ENCODE data around the gene OSBPL7.

The OSBPL7 gene

GRCh38 chr17:47846716-47847340 lies 25.2 kb upstream of the OSBPL7 start:
- no peak for DNase-seq

DNA sequence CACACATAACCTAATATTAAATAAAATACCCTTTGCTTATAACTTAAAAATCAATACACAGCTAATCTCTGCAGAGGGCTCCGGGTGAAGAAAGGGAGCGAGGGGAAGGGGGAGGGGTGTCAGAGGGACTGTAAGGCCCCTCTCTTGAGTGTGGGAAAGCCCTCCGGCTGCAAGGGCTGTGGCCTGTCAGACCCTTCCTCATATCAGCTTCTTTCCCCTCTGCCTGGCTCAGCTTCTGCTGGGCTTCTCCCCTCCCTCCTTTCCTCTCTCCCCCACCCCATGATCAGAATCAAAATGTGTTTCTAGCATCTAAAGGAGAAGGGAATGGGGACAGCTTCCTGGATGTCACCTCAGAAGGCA lies 24.1 kb upstream of the OSBPL7 start:
- no peak for DNase-seq

DNA sequence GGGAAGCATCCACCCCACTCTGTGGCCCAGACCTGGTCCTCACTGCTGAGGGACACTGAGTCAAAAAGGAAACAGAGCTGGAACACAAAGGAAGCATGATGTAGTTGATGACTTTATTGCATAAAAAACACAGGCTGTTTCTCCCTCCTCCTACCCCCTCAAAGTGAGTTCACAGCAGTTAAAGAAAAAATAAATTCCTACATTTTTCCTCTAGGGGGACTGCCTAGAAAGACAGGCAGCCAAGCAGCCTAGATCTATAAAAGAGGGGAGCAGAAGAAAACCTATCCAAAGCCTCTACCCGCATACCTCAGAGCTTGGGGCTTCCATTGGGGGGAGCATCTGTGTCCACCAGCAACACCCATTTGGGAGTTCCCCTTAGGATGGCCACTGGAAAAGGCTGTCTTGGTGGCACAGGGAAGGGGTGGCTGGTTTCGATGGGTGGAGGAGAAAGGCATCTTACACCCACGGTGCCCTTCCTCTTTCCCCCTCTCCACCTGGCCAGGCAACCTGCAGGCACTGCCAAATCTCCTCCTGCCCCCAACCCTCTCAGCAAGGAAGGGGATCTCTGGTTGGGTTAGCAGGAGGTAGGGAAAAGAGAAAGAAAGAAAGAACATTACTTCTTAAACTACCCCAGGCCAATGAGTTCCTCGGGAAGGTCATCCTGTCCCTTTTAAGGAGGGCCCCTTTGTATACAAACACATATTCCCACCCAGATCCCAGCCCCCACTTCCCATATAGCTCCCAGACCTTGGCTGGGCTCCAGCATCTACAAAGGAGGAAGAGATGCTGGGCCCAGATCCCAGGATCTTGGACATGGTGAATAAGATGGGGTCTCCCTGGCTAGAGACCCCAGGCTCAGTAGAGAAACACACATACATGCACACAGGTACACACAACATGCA lies 23.5 kb upstream of the OSBPL7 start:
- DNase-seq = no peak

GRCh38 chr17:47844227-47844626 lies 22.6 kb upstream of the OSBPL7 start:
- no peak for DNase-seq

- no peak for DNase-seq
Observed at GRCh38 chr17:47843391-47843730, 21.8 kb upstream of the OSBPL7 start.

DNA sequence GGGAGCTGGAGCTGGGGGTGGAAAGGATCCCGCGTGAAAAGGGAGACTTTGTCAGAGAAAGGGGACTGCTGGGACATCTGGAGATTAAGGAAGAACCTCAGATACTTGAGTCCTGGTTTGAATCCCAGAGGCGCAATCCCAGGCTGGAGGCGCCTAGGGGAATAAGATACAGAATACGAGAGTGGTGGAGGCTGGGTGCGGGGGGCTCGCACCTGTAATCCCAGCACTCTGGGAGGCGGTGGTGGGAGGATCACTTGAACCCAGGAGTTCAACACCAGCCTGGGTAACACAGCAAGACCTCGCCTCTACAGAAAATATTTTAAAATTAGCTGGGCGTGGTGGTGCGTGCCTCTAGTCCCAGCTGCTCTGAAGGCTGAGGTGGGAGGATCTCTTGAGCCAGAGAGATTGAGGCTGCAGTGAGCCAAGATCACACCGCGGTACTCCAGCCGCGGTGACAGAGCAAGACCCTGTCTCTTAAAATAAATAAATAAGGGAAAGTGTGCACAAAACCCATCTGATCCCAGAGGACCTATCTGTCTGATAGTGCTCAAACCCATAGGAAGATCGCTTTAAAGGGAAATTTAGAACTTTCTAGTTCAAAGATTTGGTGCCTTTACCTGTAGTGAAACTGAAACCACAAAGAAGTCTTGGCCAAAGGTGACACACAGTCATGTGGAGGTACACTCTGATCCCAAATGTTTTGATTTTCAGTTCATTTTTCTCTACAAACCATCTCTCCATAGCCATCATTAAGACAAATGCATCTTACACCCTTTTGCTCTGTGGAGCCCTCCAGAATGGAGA lies 20.1 kb upstream of the OSBPL7 start:
- DNase-seq = no peak

DNA sequence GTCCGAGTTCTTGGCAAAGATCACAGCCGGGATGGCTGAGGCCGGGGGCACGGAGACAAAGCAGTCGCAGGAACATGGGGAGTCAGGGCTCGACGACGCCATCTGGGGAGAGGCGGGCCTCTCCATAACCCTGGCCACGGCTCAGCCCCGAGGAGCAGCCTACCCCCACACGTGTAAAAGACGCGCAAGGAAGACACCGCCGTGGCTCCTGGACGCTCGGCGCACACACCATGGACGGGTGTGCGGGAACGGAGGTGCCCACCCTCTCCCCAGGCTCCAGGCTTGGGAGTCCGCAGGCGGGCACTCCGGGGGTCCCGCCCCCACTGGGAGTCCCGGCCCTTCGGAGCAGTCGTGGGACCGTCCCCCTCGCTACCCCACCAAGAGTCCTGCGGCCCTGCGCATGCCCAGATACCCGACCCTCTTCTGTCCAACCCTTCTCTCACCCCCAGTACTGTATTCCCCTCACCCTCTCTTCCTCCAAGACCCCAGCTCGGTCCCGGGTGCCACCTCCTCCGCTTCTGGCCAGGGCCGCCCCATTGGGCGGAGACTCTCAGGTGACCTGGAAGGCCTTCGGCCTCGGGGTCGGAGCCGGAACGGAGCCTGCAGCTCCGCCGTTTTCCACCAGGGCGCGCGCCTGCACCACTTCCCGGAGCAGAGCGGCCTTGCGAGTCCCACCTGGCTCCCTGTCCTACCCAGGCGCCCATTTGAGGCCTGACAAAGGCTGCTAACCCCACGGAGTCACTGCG lies 19.3 kb upstream of the OSBPL7 start, which contains the start of gene SCRN2:
SCRN2 (minus strand) TSS at position 532 of the 746 bp plus-strand sequence; CDS start at position 102, 430 bp downstream.
- peak; percentile 87 for DNase-seq

DNA sequence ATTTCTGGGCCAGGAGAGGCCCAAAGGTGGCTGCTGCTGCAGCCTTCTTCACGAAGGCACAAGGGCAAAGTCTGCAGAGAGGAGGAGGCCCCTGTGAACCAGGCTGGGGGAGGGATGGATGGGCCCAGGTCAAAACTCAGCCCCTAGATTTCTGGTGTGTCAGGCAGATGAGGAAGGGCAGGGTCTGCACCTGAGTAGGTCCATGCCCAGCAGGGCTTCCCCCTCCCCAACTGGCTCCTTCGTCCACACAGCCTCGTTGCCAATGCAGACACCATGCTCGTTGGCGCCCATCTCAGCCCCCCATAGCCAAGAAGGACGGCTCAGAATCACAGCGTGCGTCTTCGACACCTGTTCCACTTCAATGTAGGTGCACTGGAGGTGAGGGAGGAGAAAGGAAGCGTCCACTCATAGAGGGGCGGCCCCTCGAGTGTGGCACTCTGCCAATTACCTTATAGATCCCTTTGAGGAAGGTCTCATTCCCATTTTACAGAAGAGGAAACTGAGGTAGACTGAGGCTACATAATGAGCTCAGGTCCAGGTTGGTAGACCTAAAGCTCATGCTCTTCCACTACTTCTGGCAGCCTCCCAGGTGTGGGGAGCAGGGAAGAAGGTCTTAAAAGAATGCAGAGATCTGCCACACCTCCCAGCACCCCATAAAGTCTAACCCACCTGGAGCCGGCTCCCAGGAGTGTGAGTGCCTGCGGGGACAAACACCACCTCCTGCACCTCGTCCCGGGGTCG lies 18.6 kb upstream of the OSBPL7 start:
- DNase-seq = no peak

GRCh38 chr17:47839071-47839470 lies 17.5 kb upstream of the OSBPL7 start:
- no peak for DNase-seq

DNA sequence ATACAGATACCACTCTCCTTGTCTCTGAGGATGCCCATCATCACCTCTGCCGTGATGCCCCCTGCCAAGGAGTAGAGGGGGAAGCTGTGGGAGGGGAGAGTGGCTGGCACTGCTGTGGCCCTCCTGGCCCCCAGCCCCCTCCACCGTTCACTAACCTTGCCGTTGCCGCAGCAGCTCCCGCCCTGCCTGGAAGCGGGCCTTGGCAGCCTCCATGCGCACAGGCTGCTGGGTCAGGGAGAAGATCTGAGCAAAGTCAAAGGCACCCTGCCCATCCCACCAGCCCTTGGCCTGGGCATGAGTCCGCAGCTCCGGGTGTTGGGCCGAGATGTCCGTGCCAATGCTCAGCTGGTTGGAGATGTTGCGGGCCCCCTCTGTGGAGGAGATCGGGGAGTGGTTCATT lies 17.0 kb upstream of the OSBPL7 start:
- DNase-seq = no peak

GRCh38 chr17:47837401-47838039 lies 15.9 kb upstream of the OSBPL7 start:
- no peak for DNase-seq

DNA sequence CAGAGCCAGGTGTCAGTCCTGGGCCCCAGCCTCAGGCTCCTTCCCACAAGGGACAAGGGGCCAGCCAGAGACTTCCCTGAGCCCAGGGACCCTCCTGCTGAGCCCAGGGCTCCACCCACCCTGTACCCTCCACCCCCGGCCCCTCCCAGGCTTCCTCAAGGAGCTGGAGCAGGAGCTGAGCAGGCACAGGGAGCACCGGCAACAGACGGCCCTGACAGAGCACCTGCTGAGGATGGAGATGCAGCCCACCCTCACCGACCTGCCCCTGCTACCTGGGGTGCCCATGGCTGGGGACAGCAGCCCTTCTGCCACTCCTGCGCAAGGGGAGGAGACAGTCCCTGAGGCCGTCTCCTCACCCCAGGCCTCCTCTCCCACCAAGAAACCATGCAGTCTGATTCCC lies 15.0 kb upstream of the OSBPL7 start:
- DNase-seq = no peak

DNA sequence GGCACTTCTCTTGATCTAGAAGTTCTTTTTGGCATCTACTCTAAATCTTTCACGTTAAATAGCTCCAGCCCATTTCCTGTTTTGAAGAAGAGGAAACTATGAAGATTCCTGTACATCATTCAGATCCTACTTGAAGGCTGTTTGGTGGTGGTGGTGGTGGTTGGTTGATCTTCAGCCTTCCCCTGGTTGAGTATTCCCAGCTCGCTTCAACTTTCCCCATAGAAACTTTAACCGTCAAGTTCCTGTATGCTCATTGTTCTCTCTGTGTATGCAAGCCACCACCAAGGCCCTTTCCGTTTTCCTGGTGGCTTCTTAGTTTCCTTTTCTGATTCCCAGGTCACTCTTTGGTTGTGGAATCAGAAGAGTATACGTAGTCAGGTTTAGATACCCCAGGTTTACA lies 13.2 kb upstream of the OSBPL7 start:
- DNase-seq = no peak

- DNase-seq = no peak
Observed at GRCh38 chr17:47831934-47832327, 10.3 kb upstream of the OSBPL7 start.

- peak; percentile 89 for DNase-seq
Observed at GRCh38 chr17:47831003-47831933, 9.7 kb upstream of the OSBPL7 start, which contains the start of the genes LRRC46 and MRPL10. Gene LRRC46 (plus strand): TSS chr17:47831670. CDS start chr17:47831990, 320 bp downstream. Gene MRPL10 (minus strand): TSS chr17:47831541. CDS start chr17:47831511, 30 bp downstream.

GRCh38 chr17:47830396-47831002 lies 8.9 kb upstream of the OSBPL7 start:
- DNase-seq = no peak

GRCh38 chr17:47829870-47830269 lies 8.3 kb upstream of the OSBPL7 start:
- no peak for DNase-seq

GRCh38 chr17:47823519-47823918 lies 1.9 kb upstream of the OSBPL7 start:
- DNase-seq = no peak

- no peak for DNase-seq
Observed at GRCh38 chr17:47822785-47823184, 1.2 kb upstream of the OSBPL7 start.

- no peak for DNase-seq
Observed at GRCh38 chr17:47821031-47821423, 567 bp downstream of the OSBPL7 start.
